Cardiac muscle cell (in vitro differentiated cells and primary cell): ENCODE results near the gene SRF. TPM values are rescaled to one million over a fixed set of nuclear protein-coding genes. Genes with fewer than 3 reads are reported as not detected.

Experiments used
- DNase-seq, 2 donors: peaks; one replicate each; pipeline versions ENCODE4 v3.0.0 to v3.0.0-alpha.2; 2010 to 2017; ENCODE audit warnings: low read depth in 1 of 2, low spot score in 1 of 2
- H3K27ac ChIP-seq: fragments of 200-600 bp; sonication (generic); 2 replicates; pipeline ENCODE4 v1.5.1; 2016
- H3K27me3 ChIP-seq: fragments of 200-600 bp; sonication (generic); 2 replicates; pipeline ENCODE4 v1.6.0; 2016; ENCODE audit warnings: control low read depth
- H3K36me3 ChIP-seq: fragments of 200-600 bp; sonication (generic); 2 replicates; pipeline ENCODE4 v1.5.1; 2016; ENCODE audit warnings: control low read depth
- H3K4me1 ChIP-seq: fragments of 200-600 bp; sonication (generic); 2 replicates; pipeline ENCODE4 v1.8.1; 2017; ENCODE audit warnings: low read depth, mild to moderate bottlenecking, mixed run types
- H3K4me3 ChIP-seq: fragments of 200-600 bp; sonication (generic); 2 replicates; pipeline ENCODE4 v1.5.1; 2016; ENCODE audit warnings: mild to moderate bottlenecking
- H3K9me3 ChIP-seq: fragments of 200-600 bp; sonication (generic); 2 replicates; pipeline ENCODE4 v1.5.1; 2017; ENCODE audit warnings: low read depth, mild to moderate bottlenecking, control low read depth
- polyA plus RNA-seq: library from polyadenylated mRNA; unstranded; fragments of >200 nt; fragmentation: Nextera tagmentation; extraction: Ambion mirVana; gene quantifications from 2 replicates; pipeline ENCODE4 v1.2.1, GENCODE V29; 2016
- total RNA-seq: library from RNA; depleted of rRNA; stranded (reverse); fragments of >200 nt; gene quantifications from 2 replicates; pipeline ENCODE4 v1.2.3, GENCODE V29; 2016
- TF ChIP-seq, protein P1 (sequence below): IDR thresholded peaks from 2 replicates; pipeline ENCODE4 v1.5.1; 2012; ENCODE audit warnings: low read depth, mild to moderate bottlenecking, low read length

SRF gene
- total and polyA plus RNA-seq, 2 experiments from 2014 or later: 10.2 to 76.8 TPM

DNA sequence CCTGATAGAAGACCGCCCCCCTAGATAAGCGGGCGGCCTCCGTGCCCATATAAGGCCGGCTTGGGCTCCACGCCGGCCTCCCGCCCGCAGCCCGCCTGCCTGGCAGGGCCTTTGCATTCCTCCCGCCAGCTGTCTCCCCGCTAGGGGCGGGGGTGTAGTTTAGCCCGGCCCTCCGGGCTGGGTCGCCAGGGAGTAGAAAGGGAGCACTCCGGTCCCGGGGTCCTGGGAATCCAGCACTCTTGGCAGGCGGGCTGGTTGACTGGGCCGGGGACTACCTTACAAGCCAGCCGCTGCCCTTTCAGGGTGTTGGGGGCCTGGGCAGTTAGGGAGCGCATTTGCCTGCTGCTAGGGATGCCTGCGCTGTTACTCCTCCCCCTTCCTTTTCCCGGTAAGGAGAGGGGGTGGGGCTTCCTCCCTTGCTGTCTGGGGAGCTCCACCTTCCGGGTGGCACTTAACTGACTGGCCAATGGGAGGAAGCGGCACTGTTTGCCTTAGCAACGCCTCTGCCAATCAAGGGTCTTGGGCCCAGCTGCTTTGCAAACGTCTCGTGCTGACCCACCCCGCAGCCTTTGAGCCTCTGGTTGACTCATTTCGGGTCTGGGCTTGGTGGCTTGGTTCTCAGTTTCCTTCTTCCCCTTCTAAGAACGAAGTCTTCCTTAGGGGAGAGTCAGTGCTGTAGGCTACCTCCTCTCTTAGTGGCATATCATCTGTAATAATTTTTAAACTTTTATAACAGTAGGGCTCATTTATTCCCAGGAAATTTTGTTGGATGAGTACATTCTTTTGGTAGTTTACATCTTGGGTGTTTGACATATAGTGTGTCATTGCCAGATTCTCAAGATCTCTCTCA lies 3.4 kb downstream of the SRF start:
- no peaks in the 10 kb centered on the region for H3K27me3 ChIP-seq
- H3K36me3 ChIP-seq: peaks cover 45% of the 10 kb centered on the region
- peak; percentile 96 to 99 for DNase-seq
- peaks cover 16% of the 10 kb centered on the region for H3K4me1 ChIP-seq
- H3K4me3 ChIP-seq: peak overlapping the region; percentile 77
- H3K27ac ChIP-seq: peak overlapping the region; percentile 99
- TF ChIP-seq, protein P1, sequence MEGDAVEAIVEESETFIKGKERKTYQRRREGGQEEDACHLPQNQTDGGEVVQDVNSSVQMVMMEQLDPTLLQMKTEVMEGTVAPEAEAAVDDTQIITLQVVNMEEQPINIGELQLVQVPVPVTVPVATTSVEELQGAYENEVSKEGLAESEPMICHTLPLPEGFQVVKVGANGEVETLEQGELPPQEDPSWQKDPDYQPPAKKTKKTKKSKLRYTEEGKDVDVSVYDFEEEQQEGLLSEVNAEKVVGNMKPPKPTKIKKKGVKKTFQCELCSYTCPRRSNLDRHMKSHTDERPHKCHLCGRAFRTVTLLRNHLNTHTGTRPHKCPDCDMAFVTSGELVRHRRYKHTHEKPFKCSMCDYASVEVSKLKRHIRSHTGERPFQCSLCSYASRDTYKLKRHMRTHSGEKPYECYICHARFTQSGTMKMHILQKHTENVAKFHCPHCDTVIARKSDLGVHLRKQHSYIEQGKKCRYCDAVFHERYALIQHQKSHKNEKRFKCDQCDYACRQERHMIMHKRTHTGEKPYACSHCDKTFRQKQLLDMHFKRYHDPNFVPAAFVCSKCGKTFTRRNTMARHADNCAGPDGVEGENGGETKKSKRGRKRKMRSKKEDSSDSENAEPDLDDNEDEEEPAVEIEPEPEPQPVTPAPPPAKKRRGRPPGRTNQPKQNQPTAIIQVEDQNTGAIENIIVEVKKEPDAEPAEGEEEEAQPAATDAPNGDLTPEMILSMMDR: peak; percentile 6
- H3K9me3 ChIP-seq: no peaks in the 10 kb centered on the region

DNA sequence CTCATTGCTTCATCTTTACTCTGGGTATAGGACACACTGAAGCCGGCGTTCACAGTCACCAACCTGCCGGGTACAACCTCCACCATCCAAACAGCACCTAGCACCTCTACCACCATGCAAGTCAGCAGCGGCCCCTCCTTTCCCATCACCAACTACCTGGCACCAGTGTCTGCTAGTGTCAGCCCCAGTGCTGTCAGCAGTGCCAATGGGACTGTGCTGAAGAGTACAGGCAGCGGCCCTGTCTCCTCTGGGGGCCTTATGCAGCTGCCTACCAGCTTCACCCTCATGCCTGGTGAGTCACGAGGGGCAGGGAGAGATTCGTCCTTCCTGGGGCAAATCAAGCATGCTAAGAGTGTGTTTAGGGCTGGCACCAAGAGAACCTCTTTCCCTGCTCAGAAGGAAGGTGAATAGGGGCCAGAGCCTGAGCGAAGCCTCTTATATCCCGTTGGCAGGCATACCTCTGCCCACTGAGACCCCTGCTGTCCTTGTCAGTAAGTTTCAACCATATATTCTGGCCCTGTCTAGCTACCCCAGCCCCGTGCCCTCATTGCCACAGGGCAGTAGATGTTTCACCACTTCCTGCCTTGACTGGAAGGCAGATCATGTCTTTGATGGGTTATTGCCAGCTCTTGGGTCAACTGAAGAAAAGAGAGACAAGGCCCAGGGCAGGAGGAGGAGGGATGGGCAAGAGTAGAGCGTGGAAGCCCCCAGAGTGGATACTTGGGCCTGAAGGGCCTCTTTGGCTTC lies 4.8 kb downstream of the SRF start:
- H3K27me3 ChIP-seq: no peaks in the 10 kb centered on the region
- peaks cover 53% of the 10 kb centered on the region for H3K36me3 ChIP-seq
- no peaks in the 10 kb centered on the region for H3K9me3 ChIP-seq
- TF ChIP-seq, protein P1: no peak
- H3K27ac ChIP-seq: no peak overlapping the region
- no peak for DNase-seq
- no peak overlapping the region for H3K4me3 ChIP-seq
- peaks cover 16% of the 10 kb centered on the region for H3K4me1 ChIP-seq

DNA sequence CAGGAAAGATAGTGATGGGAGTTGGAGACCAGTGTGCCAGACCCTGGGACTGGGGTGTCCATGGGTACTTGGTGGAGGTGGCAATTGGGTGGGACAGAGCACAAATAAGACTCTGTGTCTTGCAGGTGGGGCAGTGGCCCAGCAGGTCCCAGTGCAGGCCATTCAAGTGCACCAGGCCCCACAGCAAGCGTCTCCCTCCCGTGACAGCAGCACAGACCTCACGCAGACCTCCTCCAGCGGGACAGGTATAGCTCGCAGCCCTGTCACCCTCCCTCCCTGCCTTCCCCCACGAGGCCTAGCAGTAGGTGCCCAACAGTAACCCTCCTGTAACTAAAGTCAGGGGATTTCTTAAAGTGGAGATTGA lies 5.3 kb downstream of the SRF start:
- no peak overlapping the region for H3K4me3 ChIP-seq
- no peaks in the 10 kb centered on the region for H3K9me3 ChIP-seq
- H3K36me3 ChIP-seq: peaks cover 53% of the 10 kb centered on the region
- TF ChIP-seq, protein P1: no peak
- peaks cover 16% of the 10 kb centered on the region for H3K4me1 ChIP-seq
- no peak for DNase-seq
- no peak overlapping the region for H3K27ac ChIP-seq
- no peaks in the 10 kb centered on the region for H3K27me3 ChIP-seq

DNA sequence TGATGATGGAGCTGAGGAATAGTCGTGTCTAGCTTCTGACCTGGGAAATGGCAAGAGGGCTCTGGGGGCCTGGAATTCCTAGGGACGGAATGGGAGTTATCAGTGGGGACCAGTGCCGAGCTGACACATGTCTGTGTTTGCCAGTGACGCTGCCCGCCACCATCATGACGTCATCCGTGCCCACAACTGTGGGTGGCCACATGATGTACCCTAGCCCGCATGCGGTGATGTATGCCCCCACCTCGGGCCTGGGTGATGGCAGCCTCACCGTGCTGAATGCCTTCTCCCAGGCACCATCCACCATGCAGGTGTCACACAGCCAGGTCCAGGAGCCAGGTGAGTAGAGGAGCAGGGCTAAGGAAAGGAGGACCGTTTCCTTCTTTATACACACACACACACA lies 7.1 kb downstream of the SRF start:
- Histone ChIP-seq H3K9me3 (no peaks in the 10 kb centered on the region), H3K4me3 (no peak overlapping the region), H3K27me3 (no peaks in the 10 kb centered on the region), H3K27ac (no peak overlapping the region), H3K4me1 (peaks cover 17% of the 10 kb centered on the region), H3K36me3 (peaks cover 53% of the 10 kb centered on the region)
- DNase-seq: no peak
- TF ChIP-seq, protein P1: no peak

DNA sequence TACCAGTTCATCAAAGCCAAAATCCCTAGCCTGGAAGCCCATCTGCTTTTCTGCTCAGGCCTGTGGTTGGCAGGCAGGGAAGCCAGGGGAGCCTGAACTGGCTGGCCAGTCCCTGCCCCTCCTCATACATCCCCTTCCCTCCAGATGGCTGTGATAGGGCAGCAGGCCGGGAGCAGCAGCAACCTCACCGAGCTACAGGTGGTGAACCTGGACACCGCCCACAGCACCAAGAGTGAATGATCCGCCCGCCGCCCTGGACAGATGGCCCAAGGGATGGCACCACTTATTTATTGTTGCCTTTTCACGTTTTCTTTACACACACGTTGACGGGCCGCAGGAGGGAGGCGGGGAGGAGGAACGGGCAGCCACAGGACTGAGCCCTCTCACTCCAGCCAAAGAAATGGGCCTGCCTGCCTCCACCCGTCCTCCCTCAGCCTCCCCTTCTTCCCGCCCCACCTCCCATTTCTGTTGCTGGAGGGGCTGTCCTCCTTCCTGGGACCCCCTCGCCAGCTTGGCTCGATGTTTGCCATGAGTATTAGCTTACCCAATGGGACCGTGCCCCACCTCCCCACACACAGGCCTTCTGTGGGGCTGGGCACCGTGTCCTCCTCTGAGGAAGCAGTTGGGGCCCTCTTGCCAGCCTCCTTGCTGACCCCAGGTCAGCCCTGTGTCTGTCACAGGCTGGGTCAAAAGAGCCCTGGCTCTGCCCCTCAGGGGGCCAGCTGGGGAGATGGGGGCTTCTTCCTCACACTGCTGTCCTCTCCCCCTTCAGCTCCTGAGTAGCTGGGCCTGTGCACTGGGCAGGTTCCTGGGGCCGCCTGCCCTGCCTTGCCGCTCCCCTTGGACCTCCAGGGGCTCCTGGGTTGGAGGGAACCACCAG lies 8.1 kb downstream of the SRF start:
- Histone ChIP-seq H3K9me3 (no peaks in the 10 kb centered on the region), H3K4me1 (peaks cover 8% of the 10 kb centered on the region), H3K27ac (peak overlapping the region; percentile 35), H3K27me3 (no peaks in the 10 kb centered on the region), H3K36me3 (peaks cover 53% of the 10 kb centered on the region), H3K4me3 (no peak overlapping the region)
- TF ChIP-seq, protein P1: no peak
- no peak for DNase-seq
